Stimulated activated naive CD4-positive, alpha-beta T cell treated with Interleukin-2 at 50 U/mL for 16 hours (primary cell): ENCODE data around the gene S100A10.
A peak's percentile ranks its signal among the peaks of the same experiment; 100 is the strongest.

Source experiments
- DNase-seq: peaks from one replicate; lab custom pipeline; 2025; lab: John Stamatoyannopoulos, UW

The S100A10 gene

GRCh38 chr1:151986501-151987190 is 7.0 kb downstream of the S100A10 start:
- DNase-seq = no peak

- no peak for DNase-seq
Observed at GRCh38 chr1:151985768-151986167, 7.9 kb downstream of the S100A10 start.

- no peak for DNase-seq
Observed at GRCh38 chr1:151985270-151985669, 8.4 kb downstream of the S100A10 start.

- DNase-seq = peak; percentile 4
Observed at GRCh38 chr1:151984313-151984956, 9.2 kb downstream of the S100A10 start.

GRCh38 chr1:151982300-151983005 is 11.2 kb downstream of the S100A10 start:
- DNase-seq = no peak

GRCh38 chr1:151981178-151981525 is 12.5 kb downstream of the S100A10 start:
- no peak for DNase-seq

GRCh38 chr1:151980287-151981177 is 13.1 kb downstream of the S100A10 start:
- no peak for DNase-seq

- DNase-seq = no peak
Observed at GRCh38 chr1:151978922-151979321, 14.7 kb downstream of the S100A10 start.

- DNase-seq = no peak
Observed at GRCh38 chr1:151977662-151978230, 15.9 kb downstream of the S100A10 start.

- DNase-seq = no peak
Observed at GRCh38 chr1:151976858-151977257, 16.8 kb downstream of the S100A10 start.

- no peak for DNase-seq
Observed at GRCh38 chr1:151976015-151976343, 17.7 kb downstream of the S100A10 start.

- no peak for DNase-seq
Observed at GRCh38 chr1:151975311-151976014, 18.2 kb downstream of the S100A10 start.

- peak; percentile 24 for DNase-seq
Observed at GRCh38 chr1:151972542-151973248, 21.0 kb downstream of the S100A10 start.

- no peak for DNase-seq
Observed at GRCh38 chr1:151970626-151971025, 23.0 kb downstream of the S100A10 start.

GRCh38 chr1:151970128-151970527 is 23.5 kb downstream of the S100A10 start:
- no peak for DNase-seq

- no peak for DNase-seq
Observed at GRCh38 chr1:151968791-151969399, 24.8 kb downstream of the S100A10 start.

GRCh38 chr1:151968058-151968457 is 25.6 kb downstream of the S100A10 start:
- peak; percentile 36 for DNase-seq

- no peak for DNase-seq
Observed at GRCh38 chr1:151967091-151967490, 26.6 kb downstream of the S100A10 start.

- DNase-seq = no peak
Observed at GRCh38 chr1:151966061-151966460, 27.6 kb downstream of the S100A10 start.

GRCh38 chr1:151964510-151964909 is 29.1 kb downstream of the S100A10 start:
- no peak for DNase-seq
